Right lobe of liver (tissue), 4 donors: Measurements from ENCODE around the gene FGF18.

ENCODE experiments used
- CTCF ChIP-seq, 4 donors: fragments of 200-600 bp in 3 of 4; fragments of 450-650 bp in 1 of 4; IDR thresholded peaks; one replicate each; pipeline versions ENCODE4 v1.5.1 to v1.8.0; 2016 to 2022; ENCODE audit warnings: antibody characterized with exemption in 4 of 4, mild to moderate bottlenecking in 2 of 4
- POLR2A ChIP-seq: fragments of 450-650 bp; IDR thresholded peaks from one replicate; pipeline ENCODE4 v1.6.1; 2017; ENCODE audit warnings: antibody characterized with exemption, mild to moderate bottlenecking
- donor health status: DM: no; HTN: no; CAD: no.
- donor health status: DM: no; HTN: no; CAD: no.
- donor health status: DM: no; HTN: yes; CAD: no.

- no peak for TF ChIP-seq CTCF (IDR thresholded peaks at IDR 0.05)
- TF ChIP-seq POLR2A, result no peak
Measured at GRCh38 chr5:171388816-171389168, 30.7 kb upstream of the FGF18 start.
